Kidney (tissue), 14 donors: ENCODE results near the gene CCNK. TPM values are rescaled to one million over a fixed set of nuclear protein-coding genes. Genes with fewer than 3 reads are reported as not detected.

Source experiments
- DNase-seq, 5 donors: peaks; one replicate each; pipeline ENCODE4 v3.0.0-alpha.2; 2013 to 2020
- FAIRE-seq: peaks from 2 replicates; lab custom pipeline; 2012; peaks lifted over from hg19 to GRCh38; lab: Jason Lieb, UNC
- H3K27ac ChIP-seq, 2 donors: one replicate each; pipeline ENCODE4 v1.7.0; 2013; ENCODE audit warnings: low read depth in 2 of 2, low read length in 2 of 2, inconsistent platforms in 1 of 2
- H3K27me3 ChIP-seq: one replicate; pipeline ENCODE4 v1.7.1; 2013; ENCODE audit warnings: low read length, inconsistent platforms; ENCODE audit not compliant: control insufficient read depth, insufficient read depth
- H3K36me3 ChIP-seq, 3 donors: one replicate each; pipeline versions ENCODE4 v1.7.0 to v1.7.1; 2013; ENCODE audit warnings: low read length in 3 of 3, control low read depth in 1 of 3, inconsistent platforms in 1 of 3; ENCODE audit not compliant: insufficient read depth in 3 of 3, control insufficient read depth in 2 of 3
- H3K4me1 ChIP-seq, 3 donors: one replicate each; pipeline versions ENCODE4 v1.7.0 to v1.7.1; 2013; ENCODE audit warnings: low read length in 3 of 3, inconsistent platforms in 1 of 3, low read depth in 1 of 3; ENCODE audit not compliant: control insufficient read depth in 2 of 3, insufficient read depth in 2 of 3
- H3K4me3 ChIP-seq, 3 donors: one replicate each; pipeline versions ENCODE4 v1.7.0 to v1.8.1; 2013; ENCODE audit warnings: low read length in 3 of 3, control low read depth in 1 of 3, inconsistent platforms in 1 of 3
- H3K9ac ChIP-seq, 3 donors: one replicate each; pipeline versions ENCODE4 v1.7.0 to v1.7.1; 2013; ENCODE audit warnings: low read length in 3 of 3, control low read depth in 1 of 3, inconsistent platforms in 1 of 3
- H3K9me3 ChIP-seq, 3 donors: one replicate each; pipeline versions ENCODE4 v1.7.0 to v1.7.1; 2013; ENCODE audit warnings: low read length in 3 of 3, control low read depth in 1 of 3, inconsistent platforms in 1 of 3; ENCODE audit not compliant: control insufficient read depth in 2 of 3, insufficient read depth in 1 of 3
- CTCF ChIP-seq: IDR thresholded peaks from 3 replicates; pipeline ENCODE4 v1.5.1; 2012; ENCODE audit warnings: mild to moderate bottlenecking, moderate library complexity, borderline replicate concordance; ENCODE audit not compliant: insufficient read depth; ENCODE audit errors: extremely low read depth
- intact Hi-C: fragments of 100-400 bp; cut with DNase I; formaldehyde crosslinking; loops from one replicate; pipeline ENCODE4 v1.11.1; 2022
- polyA plus RNA-seq: library from polyadenylated mRNA; stranded (reverse); fragments of 350-450 nt; fragmentation: Illumina TruSeq; extraction: RNeasy Lipid Tissue Mini Kit (QIAGEN cat#74804); gene quantifications from one replicate; pipeline ENCODE4 v1.2.3, GENCODE V29; 2014; ENCODE audit warnings: low read depth, low replicate concordance; ENCODE audit not compliant: insufficient read depth
- total RNA-seq: library from RNA; stranded (reverse); fragmentation: NEBNext Ultra II Directional; extraction: Animal tissue kit (Norgen Biotek cat#: 25700); gene quantifications from one replicate; pipeline ENCODE4 v1.2.1, GENCODE V29; 2021
- donor health status: control.
- donor health status: control.
- donor health status: control.
- donor health status: control.
- donor health status: control.
- donor health status: DM: yes; HTN: yes; CAD: no.
- donor health status: Normal renal cell carcinoma (clear cell type).

Gene CCNK
- total and polyA plus RNA-seq, 2 donors from 2014 or later, result 12.8 to 40.6 TPM

DNA sequence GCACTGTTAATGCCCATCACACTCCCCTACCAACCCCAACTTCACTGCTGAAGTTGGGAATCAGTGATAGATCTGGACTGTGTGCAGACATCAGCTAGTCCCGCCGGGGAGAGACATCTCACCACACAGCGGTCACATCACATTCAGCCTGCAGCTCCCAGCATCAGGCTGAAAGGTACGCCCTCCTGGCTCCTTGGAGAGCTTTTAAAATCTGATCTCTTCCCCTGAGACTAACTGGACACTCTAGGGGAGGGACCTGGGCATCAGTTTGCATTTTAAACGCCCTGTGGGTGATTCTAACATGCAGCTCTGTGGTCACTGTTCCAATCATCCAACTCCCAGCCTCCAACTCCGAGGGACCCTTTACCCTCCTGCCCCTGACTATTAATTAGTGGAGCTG is 64.4 kb downstream of the CCNK start:
- Histone ChIP-seq H3K9ac (no peak overlapping the region), H3K4me3 (no peak overlapping the region), H3K27ac (no peak overlapping the region), H3K9me3 (no peaks in the 10 kb centered on the region), H3K4me1 (peaks cover 0 to 4% (median 0%) of the 10 kb centered on the region in 3 donors), H3K36me3 (no peaks in the 10 kb centered on the region), H3K27me3 (no peaks in the 10 kb centered on the region)
- FAIRE-seq (no peak), DNase-seq (no peak)
- intact Hi-C loops, result no loop called here
- TF ChIP-seq CTCF, result no peak

DNA sequence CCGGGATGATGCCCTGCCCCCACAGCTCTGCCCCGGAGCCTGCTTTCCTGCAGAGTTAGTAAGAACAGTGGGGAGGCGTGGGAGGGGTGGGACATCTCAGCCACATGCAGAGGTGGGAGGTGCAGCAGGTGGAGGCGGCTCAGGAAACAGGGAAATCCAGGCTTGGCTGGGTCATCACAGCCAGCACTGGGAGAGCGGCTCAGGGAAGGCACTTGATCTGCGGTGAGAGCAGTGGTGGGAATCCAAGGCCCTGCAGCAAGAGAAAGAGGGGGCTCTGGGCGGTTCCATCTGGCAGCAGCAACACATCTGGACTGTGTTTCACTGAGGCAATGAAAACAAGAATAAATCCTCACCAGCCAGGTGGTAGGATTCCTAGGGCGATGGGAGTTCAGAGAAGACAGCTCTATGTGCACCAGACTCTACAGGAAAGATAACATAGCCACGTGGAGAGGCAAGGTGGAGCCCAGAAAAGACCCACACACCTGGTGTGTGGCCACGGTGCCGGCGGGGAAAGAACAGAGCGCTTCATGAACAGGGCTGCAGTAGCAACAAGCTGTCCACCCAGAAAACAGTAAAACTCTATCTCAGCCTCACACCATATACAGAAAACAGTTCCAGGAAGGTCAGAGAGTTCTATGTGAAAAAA is 65.1 kb downstream of the CCNK start:
- DNase-seq, result peak in 4 of 5 donors; percentile 69 to 86 (median 84)
- no peak for TF ChIP-seq CTCF
- intact Hi-C loops, result no loop called here

GRCh38 chr14:99548255-99548654 is 67.0 kb downstream of the CCNK start:
- DNase-seq, result no peak
- no peak overlapping the region for H3K9ac ChIP-seq
- peaks cover 0 to 20% (median 13%) of the 10 kb centered on the region in 3 donors for H3K4me1 ChIP-seq
- H3K27me3 ChIP-seq, result no peaks in the 10 kb centered on the region
- no peak for TF ChIP-seq CTCF
- H3K27ac ChIP-seq, result no peak overlapping the region
- intact Hi-C loops, result no loop called here
- no peak overlapping the region for H3K4me3 ChIP-seq
- FAIRE-seq, result no peak
- no peaks in the 10 kb centered on the region for H3K36me3 ChIP-seq
- no peaks in the 10 kb centered on the region for H3K9me3 ChIP-seq

More for the DNA sequence above, 65.1 kb downstream of the CCNK start:
- H3K9ac ChIP-seq, result no peak overlapping the region
- H3K36me3 ChIP-seq, result no peaks in the 10 kb centered on the region
- no peak overlapping the region for H3K27ac ChIP-seq
- no peaks in the 10 kb centered on the region for H3K9me3 ChIP-seq
- peaks cover 0 to 5% (median 3%) of the 10 kb centered on the region in 3 donors for H3K4me1 ChIP-seq
- no peak overlapping the region for H3K4me3 ChIP-seq
- no peak for FAIRE-seq
- no peaks in the 10 kb centered on the region for H3K27me3 ChIP-seq
